Liver (tissue), 9 donors: ENCODE measurements around the gene DBH. TPM values are rescaled to one million over a fixed set of nuclear protein-coding genes. Genes with fewer than 3 reads are reported as not detected.

Experiments used
- DNase-seq: peaks from one replicate; pipeline ENCODE4 v3.0.0-alpha.2; 2017; ENCODE audit warnings: low spot score
- H3K27ac ChIP-seq, 2 donors: one replicate each; pipeline ENCODE4 v1.7.0; 2013; ENCODE audit warnings: inconsistent platforms in 2 of 2, low read length in 2 of 2, control low read depth in 1 of 2, low read depth in 1 of 2, mild to moderate bottlenecking in 1 of 2
- H3K27me3 ChIP-seq, 4 donors: one replicate each; pipeline versions ENCODE4 v1.6.1 to v1.7.0; 2013; ENCODE audit warnings: low read length in 3 of 4, inconsistent platforms in 1 of 4, mild to moderate bottlenecking in 1 of 4, moderate library complexity in 1 of 4; ENCODE audit not compliant: control insufficient read depth in 4 of 4, insufficient read depth in 4 of 4
- H3K36me3 ChIP-seq, 4 donors: one replicate each; pipeline versions ENCODE4 v1.6.1 to v1.7.0; 2013; ENCODE audit warnings: low read length in 3 of 4, mild to moderate bottlenecking in 3 of 4, low read depth in 1 of 4, moderate library complexity in 1 of 4; ENCODE audit not compliant: control insufficient read depth in 4 of 4, insufficient read depth in 3 of 4
- H3K4me1 ChIP-seq, 4 donors: one replicate each; pipeline versions ENCODE4 v1.6.1 to v1.7.0; 2013; ENCODE audit warnings: low read length in 3 of 4, mild to moderate bottlenecking in 3 of 4, moderate library complexity in 1 of 4; ENCODE audit not compliant: control insufficient read depth in 4 of 4, insufficient read depth in 4 of 4
- H3K4me3 ChIP-seq, 3 donors: one replicate each; pipeline versions ENCODE4 v1.6.1 to v1.7.0; 2013; ENCODE audit warnings: low read length in 3 of 3, control low read depth in 1 of 3, low read depth in 1 of 3, mild to moderate bottlenecking in 1 of 3
- H3K9ac ChIP-seq, 2 donors: one replicate each; pipeline ENCODE4 v1.7.0; 2013; ENCODE audit warnings: low read length in 2 of 2, mild to moderate bottlenecking in 2 of 2, moderate library complexity in 2 of 2, control low read depth in 1 of 2, low read depth in 1 of 2
- H3K9me3 ChIP-seq, 4 donors: one replicate each; pipeline versions ENCODE4 v1.6.1 to v1.7.0; 2013; ENCODE audit warnings: low read length in 3 of 4; ENCODE audit not compliant: control insufficient read depth in 4 of 4
- ATF3 ChIP-seq: IDR thresholded peaks from 2 replicates; pipeline ENCODE4 v1.6.1; 2016; ENCODE audit warnings: antibody characterized with exemption
- CTCF ChIP-seq: fragments of 150-350 bp; IDR thresholded peaks from 2 replicates; pipeline ENCODE4 v1.5.1; 2017; ENCODE audit warnings: improper control_type of control experiment, low read depth, low read length; ENCODE audit not compliant: missing input control
- EGR1 ChIP-seq, 2 donors: IDR thresholded peaks; 2 replicates each; pipeline ENCODE4 v1.6.1; 2016 to 2018; ENCODE audit warnings: antibody characterized with exemption in 2 of 2, low read depth in 2 of 2
- FOXA1 ChIP-seq: IDR thresholded peaks from 2 replicates; pipeline ENCODE4 v1.6.1; 2016; ENCODE audit warnings: antibody characterized with exemption
- FOXA2 ChIP-seq: IDR thresholded peaks from 2 replicates; pipeline ENCODE4 v1.6.1; 2016; ENCODE audit warnings: antibody characterized with exemption
- GABPA ChIP-seq, 2 donors: IDR thresholded peaks in 1 of 2; conservative IDR thresholded peaks in 1 of 2; 2 replicates each; pipeline ENCODE4 v1.6.1; 2016; ENCODE audit warnings: antibody characterized with exemption in 2 of 2, mild to moderate bottlenecking in 1 of 2, moderate library complexity in 1 of 2
- HNF4A ChIP-seq, 2 donors: conservative IDR thresholded peaks; 2 replicates each; pipeline ENCODE4 v1.6.1; 2016; ENCODE audit warnings: antibody characterized with exemption in 2 of 2, mild to moderate bottlenecking in 2 of 2
- HNF4G ChIP-seq: IDR thresholded peaks from 2 replicates; pipeline ENCODE4 v1.6.1; 2016; ENCODE audit warnings: antibody characterized with exemption
- JUND ChIP-seq, 2 donors: IDR thresholded peaks; 2 replicates each; pipeline ENCODE4 v1.6.1; 2016; ENCODE audit warnings: antibody characterized with exemption in 2 of 2
- NR2F2 ChIP-seq: IDR thresholded peaks from 2 replicates; pipeline ENCODE4 v1.6.1; 2016; ENCODE audit warnings: antibody characterized with exemption
- RAD21 ChIP-seq, 2 donors: IDR thresholded peaks; 2 replicates each; pipeline ENCODE4 v1.6.1; 2016; ENCODE audit warnings: antibody characterized with exemption in 2 of 2, mild to moderate bottlenecking in 2 of 2
- REST ChIP-seq: IDR thresholded peaks from 2 replicates; pipeline ENCODE4 v1.6.1; 2016; ENCODE audit warnings: antibody characterized with exemption, mild to moderate bottlenecking
- RXRA ChIP-seq, 2 donors: IDR thresholded peaks; 2 replicates each; pipeline ENCODE4 v1.6.1; 2017 to 2018; ENCODE audit warnings: antibody characterized with exemption in 2 of 2, mild to moderate bottlenecking in 1 of 2
- SP1 ChIP-seq: IDR thresholded peaks from 2 replicates; pipeline ENCODE4 v1.6.1; 2018; ENCODE audit warnings: antibody characterized with exemption, mild to moderate bottlenecking
- TAF1 ChIP-seq: conservative IDR thresholded peaks from 2 replicates; pipeline ENCODE4 v1.6.1; 2016; ENCODE audit warnings: antibody characterized with exemption, mild to moderate bottlenecking
- YY1 ChIP-seq: IDR thresholded peaks from 2 replicates; pipeline ENCODE4 v1.6.1; 2016; ENCODE audit warnings: antibody characterized with exemption, mild to moderate bottlenecking
- WGBS: extraction: QIAGEN DNeasy Blood & Tissue Kit; methylation state at CpG from one replicate; pipeline ENCODE4 v1.1.7; 2013; 5-methylcytosine and 5-hydroxymethylcytosine counted together
- polyA plus RNA-seq, 2 donors: library from polyadenylated mRNA; stranded (reverse) in 1 of 2; unstranded in 1 of 2; fragments of 200-250 nt in 1 of 2; fragments of >200 nt in 1 of 2; fragmentation: Nextera tagmentation in 1 of 2; extraction: Ambion mirVana in 1 of 2; gene quantifications; one replicate each; pipeline versions ENCODE4 v1.2.1 to v1.2.3, GENCODE V29; 2013 to 2015
- total RNA-seq, 2 donors: library from RNA; depleted of rRNA; stranded (reverse); fragments of >200 nt; gene quantifications; one replicate each; pipeline ENCODE4 v1.2.3, GENCODE V29; 2014
- TF ChIP-seq, protein P1 (sequence below): IDR thresholded peaks from 2 replicates; pipeline ENCODE4 v1.6.1; 2016; ENCODE audit warnings: antibody characterized with exemption
- TF ChIP-seq, protein P2 (sequence below): IDR thresholded peaks from 2 replicates; pipeline ENCODE4 v1.6.1; 2016; ENCODE audit warnings: antibody characterized with exemption
- donor health status: healthy.
- donor health status: healthy.
- donor health status: healthy.
- donor health status: healthy.
- donor health status: healthy.

DBH gene
- total and polyA plus RNA-seq, 4 donors = 0.37 to 21.2 (median 2.5) TPM

- no peak for DNase-seq
- Histone ChIP-seq H3K4me3 (no peak overlapping the region), H3K27me3 (no peaks in the 10 kb centered on the region), H3K4me1 (no peaks in the 10 kb centered on the region), H3K27ac (no peak overlapping the region), H3K9ac (no peak overlapping the region), H3K9me3 (no peaks in the 10 kb centered on the region), H3K36me3 (no peaks in the 10 kb centered on the region)
- WGBS = 80% methylated on average over 8 of the region's 8 CpGs
- TF ChIP-seq, protein P1, sequence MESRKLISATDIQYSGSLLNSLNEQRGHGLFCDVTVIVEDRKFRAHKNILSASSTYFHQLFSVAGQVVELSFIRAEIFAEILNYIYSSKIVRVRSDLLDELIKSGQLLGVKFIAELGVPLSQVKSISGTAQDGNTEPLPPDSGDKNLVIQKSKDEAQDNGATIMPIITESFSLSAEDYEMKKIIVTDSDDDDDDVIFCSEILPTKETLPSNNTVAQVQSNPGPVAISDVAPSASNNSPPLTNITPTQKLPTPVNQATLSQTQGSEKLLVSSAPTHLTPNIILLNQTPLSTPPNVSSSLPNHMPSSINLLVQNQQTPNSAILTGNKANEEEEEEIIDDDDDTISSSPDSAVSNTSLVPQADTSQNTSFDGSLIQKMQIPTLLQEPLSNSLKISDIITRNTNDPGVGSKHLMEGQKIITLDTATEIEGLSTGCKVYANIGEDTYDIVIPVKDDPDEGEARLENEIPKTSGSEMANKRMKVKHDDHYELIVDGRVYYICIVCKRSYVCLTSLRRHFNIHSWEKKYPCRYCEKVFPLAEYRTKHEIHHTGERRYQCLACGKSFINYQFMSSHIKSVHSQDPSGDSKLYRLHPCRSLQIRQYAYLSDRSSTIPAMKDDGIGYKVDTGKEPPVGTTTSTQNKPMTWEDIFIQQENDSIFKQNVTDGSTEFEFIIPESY = no peak
- TF ChIP-seq, protein P2, sequence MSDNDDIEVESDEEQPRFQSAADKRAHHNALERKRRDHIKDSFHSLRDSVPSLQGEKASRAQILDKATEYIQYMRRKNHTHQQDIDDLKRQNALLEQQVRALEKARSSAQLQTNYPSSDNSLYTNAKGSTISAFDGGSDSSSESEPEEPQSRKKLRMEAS = no peak
- TF ChIP-seq FOXA1 (no peak), EGR1 (IDR thresholded peaks at IDR 0.05; ENCODE audit: low read depth in 2 of 2) (no peak), ATF3 (no peak), RXRA (IDR thresholded peaks at IDR 0.05) (no peak), RAD21 (IDR thresholded peaks at IDR 0.05) (no peak), SP1 (no peak), NR2F2 (no peak), YY1 (no peak), CTCF (no peak), HNF4A (conservative IDR thresholded peaks at IDR 0.05) (no peak), REST (no peak), FOXA2 (no peak), TAF1 (no peak), GABPA (IDR thresholded peaks at IDR 0.05 in 1 of 2, conservative IDR thresholded peaks at IDR 0.05 in 1 of 2) (no peak), JUND (IDR thresholded peaks at IDR 0.05) (no peak), HNF4G (no peak)
Observed at GRCh38 chr9:133628766-133629165, 7.4 kb upstream of the DBH start.
